ENCODE results near the gene CRB1.

CRB1 gene

DNA sequence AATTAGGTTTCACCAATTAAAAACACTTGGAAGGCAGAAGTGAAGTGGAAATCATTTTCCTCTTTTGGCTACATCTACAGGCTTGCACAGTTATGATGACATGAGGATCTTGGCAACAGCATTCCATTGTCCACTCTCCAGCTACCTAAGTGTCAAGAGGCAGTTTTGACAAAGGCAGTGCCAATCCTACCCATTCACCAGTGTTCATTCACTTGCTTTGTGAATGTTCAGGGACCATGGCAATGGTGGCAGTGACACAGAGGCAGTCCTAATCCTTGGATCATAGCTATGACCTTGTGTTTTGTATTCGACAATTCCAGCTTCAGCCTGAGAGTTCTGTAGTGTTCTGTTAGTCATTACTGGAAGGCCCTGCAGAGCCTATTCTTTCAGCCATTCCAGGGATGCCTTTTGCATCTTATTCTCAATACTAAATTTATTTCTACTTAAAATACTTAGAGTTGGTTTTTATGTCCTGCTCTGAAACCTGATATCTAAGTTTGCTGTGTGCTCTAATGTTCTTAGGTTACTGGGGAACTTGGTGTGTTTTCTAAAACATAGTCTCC lies 36.7 kb downstream of the CRB1 start:
- DNase-seq, result no peak

DNA sequence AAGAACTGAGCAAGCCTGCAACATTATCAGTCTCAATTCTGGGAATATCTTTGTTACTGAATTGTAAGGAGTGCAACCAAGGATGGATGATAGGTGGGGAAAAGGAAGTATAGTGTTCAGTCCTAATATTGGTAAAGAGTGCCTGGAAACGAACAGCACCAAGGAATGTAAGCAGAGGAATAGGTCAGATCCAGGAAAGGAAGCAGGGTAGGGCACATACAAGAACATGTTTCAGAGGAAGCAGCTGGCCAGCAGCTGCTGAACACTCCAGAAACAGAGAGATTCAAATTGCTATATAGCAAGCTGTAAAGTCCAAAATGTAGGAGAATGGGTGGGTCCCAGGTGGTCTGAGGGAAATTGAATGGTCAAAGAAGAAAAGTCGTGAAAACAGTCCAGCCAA lies 37.9 kb downstream of the CRB1 start:
- DNase-seq, result no peak

DNA sequence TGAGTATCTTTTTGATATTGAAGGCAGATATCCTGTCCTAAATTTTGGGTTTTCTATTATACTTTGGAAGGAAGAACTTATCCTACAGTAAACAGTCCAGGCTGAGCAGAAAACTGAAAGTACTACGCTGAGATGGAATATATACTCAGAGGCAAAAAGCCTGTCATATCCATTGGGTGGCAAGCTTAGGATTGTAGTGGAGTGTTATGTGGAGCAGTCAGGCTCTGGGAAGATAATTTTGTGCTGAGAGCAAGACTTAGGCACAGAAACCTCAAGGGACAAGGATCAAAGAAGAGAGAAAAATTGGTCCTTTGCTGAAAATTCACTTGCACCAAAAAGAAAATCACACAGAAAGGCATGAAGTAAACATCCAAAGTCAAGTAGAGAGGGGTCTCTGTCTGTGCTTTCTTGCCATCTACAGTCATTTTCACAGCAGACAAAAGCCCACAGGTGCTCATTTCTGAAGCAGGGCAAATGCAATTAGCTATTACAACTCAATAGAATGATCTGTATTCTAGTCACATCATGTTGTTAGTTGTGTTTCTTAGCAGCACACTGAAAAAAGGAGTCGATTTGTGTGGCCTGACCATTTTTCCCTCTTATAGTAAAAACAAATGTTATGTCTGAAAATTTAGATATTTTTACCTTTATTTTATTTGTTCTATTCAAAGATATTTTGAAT lies 38.5 kb downstream of the CRB1 start:
- no peak for DNase-seq

DNA sequence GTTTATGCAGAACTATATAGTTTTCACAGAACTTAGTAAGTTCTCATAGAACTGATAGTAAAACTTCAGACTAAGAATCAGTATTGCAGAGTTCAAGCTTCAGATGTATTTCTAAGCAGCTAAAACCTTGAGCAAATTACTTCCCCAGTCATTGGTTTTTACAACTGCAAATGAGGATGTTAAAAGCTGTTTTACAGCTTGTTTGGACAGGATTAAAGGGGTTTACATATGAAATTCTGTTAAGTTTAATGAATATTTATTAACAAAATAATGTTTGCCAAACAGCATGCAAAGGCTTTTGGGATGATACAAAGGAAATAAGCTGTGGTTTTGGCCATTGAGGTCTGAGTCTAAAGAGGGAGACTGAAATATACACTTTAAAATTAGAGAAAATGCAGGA lies 39.1 kb downstream of the CRB1 start:
- DNase-seq, result no peak

DNA sequence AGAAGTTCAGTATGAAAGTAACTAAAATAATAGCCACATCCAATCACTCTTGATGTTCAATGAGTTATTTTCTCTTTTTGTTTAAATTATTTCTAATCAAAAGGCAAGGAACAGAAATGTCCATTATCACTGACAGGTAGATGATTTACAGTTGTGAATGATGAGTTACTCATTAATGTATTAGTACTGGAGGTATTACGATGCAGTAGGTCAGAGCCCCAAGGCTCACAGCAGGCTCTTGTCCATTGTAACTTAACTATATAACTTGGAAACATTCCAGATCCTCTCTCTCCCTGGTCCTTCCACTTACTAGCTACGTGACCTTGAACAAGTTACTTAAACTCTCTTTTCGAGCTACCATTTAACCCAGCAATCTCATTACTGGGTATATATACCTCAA lies 39.5 kb downstream of the CRB1 start:
- no peak for DNase-seq

DNA sequence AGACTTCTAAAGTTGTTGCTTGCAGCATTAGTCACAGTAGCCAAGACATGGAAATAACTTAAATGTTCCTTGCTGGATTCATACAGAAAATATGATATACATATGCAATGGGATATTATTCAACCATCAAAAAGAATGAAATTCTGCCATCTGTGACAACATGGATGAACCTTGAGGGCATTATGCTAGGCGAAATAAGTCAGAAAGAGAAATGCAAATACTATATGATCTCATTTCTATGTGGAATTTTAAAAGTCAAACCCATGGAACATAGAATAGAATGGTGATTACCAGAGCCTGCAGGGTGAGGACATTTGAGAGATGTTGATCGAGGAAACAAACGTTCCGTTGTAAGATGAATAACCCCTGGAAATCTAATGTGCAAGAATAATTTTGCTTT lies 43.0 kb downstream of the CRB1 start:
- no peak for DNase-seq

DNA sequence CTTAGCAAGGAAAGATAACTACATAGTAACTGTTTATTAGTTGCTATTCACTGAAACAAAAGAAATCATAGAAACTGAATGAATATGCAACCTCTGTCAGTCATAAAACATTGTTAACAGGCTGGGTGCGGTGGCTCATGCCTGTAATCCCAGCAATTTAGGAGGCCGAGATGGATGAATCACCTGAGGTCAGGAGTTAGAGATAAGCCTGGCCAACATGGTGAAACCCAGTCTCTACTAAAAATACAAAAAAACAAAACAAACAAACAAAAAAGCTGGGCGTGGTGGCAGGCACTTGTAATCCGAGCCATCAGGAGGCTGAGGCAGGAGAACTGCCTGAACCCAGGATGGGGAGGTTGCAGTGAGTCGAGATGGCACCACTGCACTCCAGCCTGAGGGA lies 44.1 kb downstream of the CRB1 start:
- DNase-seq, result no peak

DNA sequence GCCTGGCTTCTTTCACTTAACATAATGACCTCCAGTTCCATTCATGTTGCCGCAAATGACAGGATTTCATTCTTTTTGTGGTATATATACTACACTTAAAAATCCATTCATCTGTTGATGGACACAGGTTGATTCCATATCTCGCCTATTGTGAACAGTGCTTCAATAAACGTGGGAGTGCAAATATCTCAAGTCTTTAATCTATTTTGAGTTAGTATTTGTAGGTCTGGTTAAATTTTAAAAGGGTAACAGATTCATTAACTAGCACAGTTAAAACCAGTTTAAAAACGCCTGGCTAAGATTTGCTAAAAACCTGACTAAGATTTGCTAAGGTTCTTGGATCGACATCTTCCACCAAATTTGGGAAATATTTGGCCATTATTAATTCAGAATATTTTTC lies 45.7 kb downstream of the CRB1 start:
- no peak for DNase-seq

DNA sequence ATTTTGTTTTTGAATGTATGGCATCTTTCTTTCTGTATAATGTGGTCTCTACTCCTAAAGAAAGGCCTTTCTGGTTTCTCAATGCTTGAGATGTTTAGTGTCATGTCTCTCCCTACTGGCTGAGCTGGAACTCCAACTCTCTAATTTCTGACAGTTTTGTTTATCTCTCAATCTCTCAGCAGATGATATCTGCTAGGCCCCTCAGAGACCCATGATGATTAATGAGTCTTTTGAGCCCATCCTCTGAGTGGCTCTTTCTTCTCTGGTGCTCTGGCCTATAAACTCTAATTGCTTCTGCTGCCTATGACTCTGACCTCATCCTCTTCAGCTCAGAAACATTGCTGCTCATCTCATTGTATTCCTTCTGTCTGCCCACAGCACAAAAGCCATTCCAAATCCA lies 46.6 kb downstream of the CRB1 start:
- peak; percentile 80 for DNase-seq

DNA sequence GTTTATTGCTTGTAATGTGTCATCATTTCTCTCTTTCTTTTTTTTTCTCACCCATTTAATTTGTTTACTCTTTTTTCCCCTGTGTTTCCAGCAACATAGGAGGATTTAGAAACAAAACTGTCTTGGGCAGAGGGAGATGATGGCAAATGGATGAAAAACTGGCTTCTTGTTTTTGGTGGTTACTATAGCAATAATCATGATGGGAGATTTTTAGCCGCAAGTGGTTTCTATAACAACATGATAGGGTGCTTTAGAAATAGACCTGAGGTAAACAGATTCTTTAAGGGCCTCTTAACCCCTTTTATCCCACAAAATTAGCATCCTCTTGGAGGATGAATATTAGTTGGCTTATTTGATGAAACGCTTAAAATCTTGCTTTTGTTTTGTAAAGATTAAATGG lies 51.6 kb downstream of the CRB1 start:
- no peak for DNase-seq

DNA sequence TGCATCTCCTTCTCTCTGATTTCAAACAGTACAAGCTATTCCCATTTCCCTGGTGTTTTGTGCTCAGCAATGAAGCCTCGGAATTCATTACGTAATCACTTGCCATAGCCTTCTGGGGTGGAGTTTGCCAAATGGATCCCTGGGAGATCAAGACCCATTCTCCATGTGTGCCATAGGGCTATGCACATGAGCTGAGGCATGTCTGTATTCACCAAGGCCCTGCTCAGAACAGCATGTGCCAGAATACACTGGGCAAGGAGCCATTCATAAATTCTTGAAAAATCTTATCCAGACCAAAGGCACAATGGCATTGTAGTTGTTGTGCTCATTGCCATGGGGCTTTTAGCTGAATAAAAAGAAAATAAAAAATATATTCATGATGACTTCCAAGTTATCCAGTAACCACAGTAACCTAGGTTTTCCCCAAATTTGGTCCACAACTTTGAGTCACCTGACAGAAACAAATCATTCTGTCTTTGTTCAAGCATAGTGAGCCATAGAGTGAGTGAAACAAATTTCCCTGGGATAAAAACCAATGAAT lies 53.0 kb downstream of the CRB1 start:
- no peak for DNase-seq

DNA sequence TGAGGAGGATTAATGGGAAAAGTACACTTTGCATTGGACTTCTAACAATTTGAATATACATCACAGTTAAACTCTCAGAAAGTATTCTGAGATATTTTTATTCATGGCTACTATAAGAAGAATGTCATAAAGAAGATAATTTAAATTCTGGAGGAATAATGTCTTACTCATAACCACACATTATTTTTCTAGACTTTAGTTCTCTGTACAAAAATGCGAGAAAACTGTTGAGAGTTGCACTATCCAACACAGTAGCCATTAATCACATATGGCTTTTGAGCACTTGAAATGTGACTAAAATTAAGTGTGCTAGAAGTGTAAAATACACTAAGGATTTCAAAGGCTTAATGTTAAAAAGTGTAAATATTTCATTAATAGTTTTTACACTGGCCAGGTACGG lies 53.8 kb downstream of the CRB1 start:
- DNase-seq, result no peak

DNA sequence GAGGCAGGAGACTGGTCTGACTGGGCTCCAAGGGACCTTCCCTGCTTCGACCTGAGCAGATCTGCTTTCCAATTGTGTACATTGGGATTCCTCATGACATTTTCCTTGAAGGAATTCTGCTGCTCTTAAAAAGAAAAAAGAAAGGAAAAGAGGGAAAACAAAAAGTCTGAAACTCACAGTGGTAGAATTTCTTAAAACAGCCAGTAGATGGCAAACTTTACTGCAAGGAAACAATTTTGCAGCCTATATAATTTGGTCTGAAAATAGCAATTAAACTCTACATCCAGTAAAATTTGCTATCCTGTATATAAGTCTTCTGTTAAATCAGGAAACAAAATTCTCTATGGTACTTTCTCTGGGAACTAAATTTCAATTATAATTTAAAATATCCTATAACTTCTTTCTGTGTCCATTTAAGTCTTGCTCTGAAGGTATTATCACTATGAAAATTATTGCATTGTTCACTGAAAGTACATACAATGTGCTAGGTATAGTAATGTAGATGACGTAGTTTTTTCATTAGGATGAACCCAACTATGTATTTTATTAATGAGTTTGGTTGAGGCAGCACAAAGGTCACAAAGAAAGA lies 59.8 kb downstream of the CRB1 start:
- DNase-seq, result no peak

DNA sequence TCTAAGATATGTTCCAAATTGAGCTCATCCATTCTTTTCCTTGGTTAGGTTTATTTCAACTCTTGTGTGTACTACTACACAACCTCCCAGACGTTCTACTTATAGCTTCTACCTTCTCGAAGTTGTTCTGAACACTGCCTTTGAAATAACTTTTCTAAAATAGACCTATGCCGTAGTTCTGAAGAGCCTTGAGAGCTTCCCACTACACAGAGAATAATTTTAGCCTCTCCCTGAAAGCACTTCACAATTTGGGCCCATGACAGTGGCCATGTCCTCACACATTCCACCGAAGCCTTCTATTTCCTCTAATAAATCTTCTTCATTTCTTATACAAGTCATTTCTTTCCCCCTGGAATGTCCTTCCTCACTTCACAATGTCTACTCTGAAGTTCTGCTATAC lies 62.2 kb downstream of the CRB1 start:
- no peak for DNase-seq

DNA sequence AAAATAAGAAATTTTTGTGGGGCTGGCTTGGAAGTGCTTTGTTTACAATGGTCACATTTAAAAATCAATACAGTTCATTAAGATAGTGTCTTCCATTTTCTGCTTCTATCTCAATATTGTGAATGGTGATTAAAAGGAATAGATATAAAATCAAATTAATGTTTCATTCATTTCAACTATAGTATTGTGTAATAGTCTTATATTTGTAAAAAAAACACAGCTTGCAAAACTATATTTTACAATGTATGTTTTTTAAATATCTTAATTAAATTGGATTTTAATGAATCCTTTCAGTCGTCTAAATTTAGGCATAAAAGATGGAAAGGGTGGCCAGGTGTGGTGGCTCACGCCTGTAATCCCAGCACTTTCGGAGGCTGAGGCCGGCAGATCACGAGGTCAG lies 63.5 kb downstream of the CRB1 start:
- no peak for DNase-seq

DNA sequence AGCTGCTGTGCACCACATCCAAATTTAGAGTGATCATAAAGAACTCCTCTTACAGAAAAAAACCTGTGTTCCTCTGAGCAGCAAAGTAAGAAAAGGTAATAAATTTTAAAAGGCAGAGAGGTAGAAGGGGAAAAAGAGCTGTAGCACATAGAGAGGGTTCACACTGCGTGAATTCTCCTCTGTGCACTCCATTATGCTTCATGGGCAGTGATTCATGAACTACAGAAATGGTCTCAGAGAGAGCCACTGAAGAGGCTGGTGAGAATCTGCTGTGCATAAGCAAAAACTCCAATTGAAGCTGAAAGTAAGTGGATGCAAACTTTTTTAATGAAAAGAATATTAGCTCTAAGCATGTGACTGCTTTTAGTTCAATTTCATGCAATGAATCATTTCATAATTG lies 65.0 kb downstream of the CRB1 start:
- no peak for DNase-seq

DNA sequence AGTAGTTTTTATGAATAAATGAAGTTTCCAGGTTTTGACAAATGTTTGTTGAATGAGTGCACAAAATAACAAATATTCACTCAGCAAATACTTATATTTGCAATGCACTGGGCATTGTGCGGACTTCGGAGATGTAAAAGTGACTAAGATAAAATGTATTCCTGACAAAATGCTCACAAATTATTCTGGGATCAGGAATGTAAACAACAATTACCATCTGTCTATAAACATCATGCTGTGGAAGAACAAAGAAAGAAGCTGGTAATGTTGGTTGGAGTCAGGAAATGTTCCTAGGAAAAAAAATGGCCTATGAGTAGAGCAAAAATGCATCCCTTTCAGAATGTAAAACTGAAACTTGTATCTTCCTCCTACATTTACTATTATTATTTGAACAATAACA lies 68.5 kb downstream of the CRB1 start:
- DNase-seq, result no peak

DNA sequence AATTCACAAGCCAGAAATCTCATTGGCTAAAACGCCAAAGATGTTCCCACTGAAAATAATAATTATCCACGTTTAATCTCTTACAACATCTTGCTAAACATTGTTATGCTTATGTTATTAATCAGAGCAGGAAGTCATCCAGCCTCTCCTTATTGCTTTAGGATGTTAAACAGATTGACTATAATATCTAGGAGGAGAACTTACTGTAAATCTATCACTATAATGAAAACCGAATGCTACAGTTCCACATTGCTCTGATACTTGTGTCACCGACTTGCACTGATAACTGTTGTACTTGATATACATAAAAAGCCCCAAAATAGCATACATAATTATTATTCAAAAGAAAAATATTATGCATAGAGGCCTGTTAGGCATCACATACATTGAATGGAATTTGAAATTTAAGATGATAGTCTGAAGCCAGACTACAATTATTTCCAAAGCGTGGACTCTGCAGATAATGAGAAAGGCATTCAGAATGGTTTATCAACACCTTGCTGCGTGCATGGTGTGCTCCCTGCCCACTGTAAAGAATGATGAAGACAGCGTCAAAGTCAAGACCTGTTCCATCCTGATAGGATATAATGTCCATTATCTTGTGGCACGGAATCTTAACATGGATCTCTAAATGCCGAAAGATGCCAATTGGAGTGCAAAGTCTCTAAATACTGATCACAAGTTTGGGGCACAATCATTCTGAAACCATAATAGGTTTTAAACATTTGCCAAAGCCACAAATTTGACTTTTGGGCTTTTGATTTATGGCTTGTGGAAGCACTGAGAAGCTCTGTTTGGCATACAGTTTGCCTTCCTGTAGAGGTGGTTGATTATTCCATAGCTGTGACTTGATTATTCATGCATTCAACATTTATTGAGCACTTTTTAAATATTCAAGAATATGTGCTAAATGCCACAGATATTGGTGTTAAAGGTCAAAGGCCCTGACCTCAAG lies 71.3 kb downstream of the CRB1 start:
- DNase-seq, result no peak

DNA sequence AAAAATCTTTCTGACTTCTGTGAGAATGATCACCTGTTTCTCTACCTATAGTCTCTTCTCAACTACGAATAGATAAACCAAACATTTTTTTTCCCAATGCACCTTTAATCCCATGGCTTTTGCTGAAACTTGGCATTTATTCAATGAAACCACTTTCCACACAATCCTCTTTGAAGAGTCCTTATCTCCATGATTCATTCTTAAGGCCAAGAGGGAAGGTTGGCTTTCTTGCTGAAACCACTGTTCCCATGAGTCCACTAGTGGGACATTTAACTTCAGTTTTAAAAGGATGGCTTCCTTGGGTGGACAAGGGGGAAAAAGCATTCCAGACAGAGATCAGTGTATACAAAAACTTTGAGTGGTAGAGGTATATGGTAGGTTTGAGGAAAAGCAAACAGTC lies 73.6 kb downstream of the CRB1 start:
- no peak for DNase-seq

DNA sequence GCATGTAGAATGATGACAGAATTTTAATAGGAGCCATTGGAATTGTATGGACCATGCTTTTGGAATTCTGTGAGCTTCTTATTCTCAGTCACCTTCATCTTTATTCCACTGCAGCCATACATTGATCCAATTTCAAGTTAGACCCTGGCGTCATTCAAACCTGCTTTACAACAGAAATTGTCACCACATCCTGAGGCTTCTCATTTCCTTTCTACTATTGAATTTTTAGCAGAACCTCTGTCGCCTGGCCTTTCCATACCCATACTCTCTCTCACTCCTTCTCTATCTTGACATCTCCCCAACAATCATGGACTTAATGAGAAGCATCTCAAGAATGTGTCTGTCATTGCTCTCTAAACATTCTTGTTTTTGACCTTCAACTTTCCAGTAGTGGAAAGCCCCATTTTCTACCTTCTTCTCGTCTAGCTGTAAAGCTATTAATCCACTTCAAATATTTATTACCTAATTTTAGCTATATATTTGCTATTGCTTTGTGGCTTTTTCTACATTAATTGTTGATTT lies 74.1 kb downstream of the CRB1 start:
- no peak for DNase-seq

DNA sequence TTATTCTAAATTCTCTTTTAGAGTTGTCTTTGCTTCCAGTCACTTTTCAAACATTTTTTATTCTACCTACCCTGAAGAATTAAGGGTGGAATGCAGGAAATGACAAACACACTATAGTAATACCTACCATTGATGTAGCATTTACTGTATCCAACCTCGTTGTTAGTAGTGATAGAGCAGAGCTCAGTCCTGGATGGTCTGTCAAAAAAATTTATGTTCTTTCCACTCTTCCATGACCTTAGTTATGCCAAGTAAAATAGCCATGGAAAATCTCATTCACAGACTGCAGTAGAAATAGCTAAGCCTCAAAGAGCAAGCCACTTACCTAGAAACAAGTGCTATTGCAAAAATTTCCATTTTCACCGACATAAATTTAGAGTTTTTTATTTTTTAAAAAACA lies 74.6 kb downstream of the CRB1 start:
- DNase-seq, result no peak

DNA sequence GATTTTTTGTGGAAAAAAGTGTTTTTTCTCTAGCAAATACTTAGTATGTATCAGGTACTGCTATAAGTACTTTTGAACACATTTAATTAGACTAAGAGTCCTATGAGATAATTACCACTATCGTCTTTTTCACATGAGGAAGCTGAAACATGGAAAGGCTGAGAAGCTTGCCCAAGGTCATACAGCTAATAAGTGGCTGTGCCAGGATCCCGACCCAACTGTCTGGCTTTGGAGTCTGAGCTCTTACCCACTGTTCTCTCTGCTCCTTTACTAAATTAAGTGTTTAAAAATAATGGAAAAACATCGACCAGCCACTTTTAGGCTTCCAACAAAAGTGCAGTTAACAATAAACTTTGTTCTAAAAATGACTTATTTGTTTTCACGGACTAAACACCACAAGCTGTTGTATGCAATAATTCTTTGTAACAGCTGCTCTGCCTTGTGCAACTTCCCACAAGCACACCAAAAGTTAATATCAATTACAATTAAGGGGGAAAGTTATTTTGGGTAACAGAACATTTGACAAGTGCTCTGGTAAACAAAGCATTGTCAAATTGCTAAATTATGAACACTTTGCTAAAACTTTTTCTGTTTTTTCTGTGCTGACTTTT lies 75.7 kb downstream of the CRB1 start:
- DNase-seq, result no peak
